Adrenal gland (tissue), 12 donors: ENCODE measurements around the gene MTR. TPM values are rescaled to one million over a fixed set of nuclear protein-coding genes. Genes with fewer than 3 reads are reported as not detected.

Source experiments
- DNase-seq, 7 donors: peaks; one replicate each; pipeline ENCODE4 v3.0.0-alpha.2; 2019 to 2020
- H3K27ac ChIP-seq, 5 donors: fragments of 200-600 bp; sonication (generic) in 4 of 5; 1 replicate in 3 of 5; 2 replicates in 2 of 5; pipeline versions ENCODE4 v1.5.1 to v1.8.0; 2016 to 2020; ENCODE audit warnings: mild to moderate bottlenecking in 1 of 5
- H3K27me3 ChIP-seq: fragments of 200-600 bp; 2 replicates; pipeline ENCODE4 v1.8.0; 2021
- H3K36me3 ChIP-seq, 2 donors: fragments of 200-600 bp; replicated peaks in 1 of 2; 1 replicate in 1 of 2; 2 replicates in 1 of 2; pipeline versions ENCODE4 v1.5.1 to v1.8.0; 2018 to 2022
- H3K4me1 ChIP-seq, 2 donors: fragments of 200-600 bp; replicated peaks in 1 of 2; 1 replicate in 1 of 2; 2 replicates in 1 of 2; pipeline versions ENCODE4 v1.5.1 to v1.8.0; 2018 to 2021
- H3K4me3 ChIP-seq, 4 donors: fragments of 200-600 bp; sonication (generic) in 3 of 4; one replicate each; pipeline ENCODE4 v1.5.1; 2016 to 2018
- H3K9me3 ChIP-seq, 3 donors: fragments of 200-600 bp; sonication (generic) in 1 of 3; replicated peaks in 1 of 3; 1 replicate in 2 of 3; 2 replicates in 1 of 3; pipeline versions ENCODE4 v1.5.1 to v1.8.0; 2016 to 2021
- CTCF ChIP-seq, 6 experiments: fragments of 450-650 bp in 4 of 6; fragments of 200-600 bp in 2 of 6; sonication (generic) in 1 of 6; IDR thresholded peaks; 1 replicate in 5 of 6; 2 replicates in 1 of 6; pipeline versions ENCODE4 v1.5.1 to v1.8.0; 2016 to 2021; ENCODE audit warnings: antibody characterized with exemption in 6 of 6, mild to moderate bottlenecking in 2 of 6, moderate library complexity in 1 of 6
- POLR2A ChIP-seq, 2 donors: fragments of 450-650 bp; IDR thresholded peaks; one replicate each; pipeline ENCODE4 v1.6.1; 2017; ENCODE audit warnings: antibody characterized with exemption in 2 of 2, mild to moderate bottlenecking in 2 of 2, moderate library complexity in 1 of 2
- WGBS, 4 donors: extraction: QIAGEN DNeasy Blood & Tissue Kit in 2 of 4; methylation state at CpG; one replicate each; pipeline versions ENCODE4 v1.1.5 to v1.1.7; 2013 to 2017; 5-methylcytosine and 5-hydroxymethylcytosine counted together
- intact Hi-C, 2 donors: fragments of 100-400 bp; cut with DNase I; formaldehyde crosslinking; loops; one replicate each; pipeline versions ENCODE4 v1.14.1 to v1.15.0; 2022 to 2023
- polyA plus RNA-seq, 3 donors: library from polyadenylated mRNA; stranded (reverse); fragments of 200-250 nt in 2 of 3; fragments of 350-450 nt in 1 of 3; fragmentation: Illumina TruSeq in 1 of 3; extraction: RNeasy Lipid Tissue Mini Kit (QIAGEN cat#74804) in 1 of 3; gene quantifications; one replicate each; pipeline ENCODE4 v1.2.3, GENCODE V29; 2013 to 2014
- total RNA-seq, 9 donors: library from RNA; depleted of rRNA in 4 of 9; stranded (reverse); fragments of >200 nt in 4 of 9; fragments of 120-200 nt in 1 of 9; fragmentation: NEBNext Ultra II Directional in 1 of 9; extraction: Animal tissue kit (Norgen Biotek cat#: 25700) in 1 of 9; gene quantifications; one replicate each; pipeline versions ENCODE4 v1.1.0 to v1.2.4, GENCODE V29; 2013 to 2023
- donor health status: healthy with polysubstance abuse.
- donor health status: Bipolar disorder and iron deficiency.
- donor health status: DM: yes; HTN: yes; CAD: no.
- donor health status: DM: no; HTN: no; CAD: no.
- donor health status: DM: no; HTN: no; CAD: no.
- donor health status: DM: yes; HTN: yes; CAD: no.

The MTR gene
- total and polyA plus RNA-seq, 12 donors: 7.8 to 44.3 (median 25.1) TPM

- H3K9me3 ChIP-seq: no peaks in the 10 kb centered on the region
- TF ChIP-seq POLR2A (IDR thresholded peaks at IDR 0.05) (no peak), CTCF (IDR thresholded peaks at IDR 0.05) (no peak)
- no peak overlapping the region for H3K27ac ChIP-seq
- no peaks in the 10 kb centered on the region for H3K27me3 ChIP-seq
- DNase-seq: no peak
- intact Hi-C loops: no loop called here
- peaks cover 0 to under 1% of the 10 kb centered on the region in 2 donors for H3K4me1 ChIP-seq
- WGBS, 4 donors: 80 to 91% (median 86%) methylated on average over 5 of the region's 5 CpGs
- H3K4me3 ChIP-seq: no peak overlapping the region
- peaks cover 0 to 63% of the 10 kb centered on the region in 2 donors for H3K36me3 ChIP-seq
Observed at GRCh38 chr1:236836157-236836556, 41.1 kb downstream of the MTR start.

GRCh38 chr1:236837115-236837514, 42.0 kb downstream of the MTR start:
- no peaks in the 10 kb centered on the region for H3K4me1 ChIP-seq
- no peak for DNase-seq
- no peak overlapping the region for H3K27ac ChIP-seq
- no peaks in the 10 kb centered on the region for H3K27me3 ChIP-seq
- intact Hi-C loops: no loop called here
- no peaks in the 10 kb centered on the region for H3K9me3 ChIP-seq
- H3K36me3 ChIP-seq: peaks cover 0 to 56% of the 10 kb centered on the region in 2 donors
- no peak overlapping the region for H3K4me3 ChIP-seq
- WGBS, 4 donors: 95 to 96% (median 96%) methylated on average over 4 of the region's 4 CpGs
- TF ChIP-seq CTCF (IDR thresholded peaks at IDR 0.05): no peak
- TF ChIP-seq POLR2A (IDR thresholded peaks at IDR 0.05): no peak

GRCh38 chr1:236837897-236838296, 42.8 kb downstream of the MTR start:
- 47 to 94% (median 91%) methylated on average over 2 of the region's 2 CpGs for WGBS, 4 donors
- H3K9me3 ChIP-seq: no peaks in the 10 kb centered on the region
- H3K4me3 ChIP-seq: no peak overlapping the region
- H3K27ac ChIP-seq: no peak overlapping the region
- peaks cover 0 to 49% of the 10 kb centered on the region in 2 donors for H3K36me3 ChIP-seq
- no peak for DNase-seq
- H3K27me3 ChIP-seq: no peaks in the 10 kb centered on the region
- TF ChIP-seq CTCF (IDR thresholded peaks at IDR 0.05) (no peak), POLR2A (IDR thresholded peaks at IDR 0.05) (no peak)
- no peaks in the 10 kb centered on the region for H3K4me1 ChIP-seq
- intact Hi-C loops: no loop called here

- Histone ChIP-seq H3K4me3 (no peak overlapping the region), H3K36me3 (peaks cover 0 to 37% of the 10 kb centered on the region in 2 donors), H3K27ac (no peak overlapping the region), H3K4me1 (peaks cover 0 to 19% of the 10 kb centered on the region in 2 donors), H3K27me3 (no peaks in the 10 kb centered on the region), H3K9me3 (no peaks in the 10 kb centered on the region)
- DNase-seq: no peak
- TF ChIP-seq POLR2A (IDR thresholded peaks at IDR 0.05) (no peak), CTCF (IDR thresholded peaks at IDR 0.05) (no peak)
- intact Hi-C loops: no loop called here
- WGBS, 4 donors: 96 to 100% (median 99%) methylated on average over 2 of the region's 2 CpGs
Observed at GRCh38 chr1:236841341-236841740, 46.2 kb downstream of the MTR start.
